WTC11 (cell line): ENCODE results near the gene HCRTR1.

ENCODE experiments used
- CTCF ChIP-seq: fragments of 200-600 bp; IDR thresholded peaks from 2 replicates; pipeline ENCODE4 v1.8.0; 2022; ENCODE audit warnings: antibody characterized with exemption
- FOXJ3 ChIP-seq: sonication (generic); formaldehyde crosslinking; IDR thresholded peaks from 2 replicates; pipeline ENCODE4 v1.9.0; 2021; ENCODE audit warnings: missing genetic modification reagents, mild to moderate bottlenecking, borderline replicate concordance

GRCh38 chr1:31648190-31648589 lies 30.7 kb downstream of the HCRTR1 start:
- TF ChIP-seq CTCF = no peak
- TF ChIP-seq FOXJ3 (CRISPR knock-in tag) = no peak
